Tibial artery (tissue), 4 donors: ENCODE data around the gene RAB3GAP2.
"Not testable (repeated sequence)": the region's sequence is repeated elsewhere in the genome, so short reads cannot be mapped to it uniquely, and the experiment has no call there.

Source experiments
- DNase-seq, 2 donors: peaks; one replicate each; pipeline ENCODE4 v3.0.0-alpha.2; 2019
- H3K27ac ChIP-seq, 2 donors: fragments of 200-600 bp; sonication (generic) in 1 of 2; 1 replicate in 1 of 2; 2 replicates in 1 of 2; pipeline ENCODE4 v1.5.1; 2018 to 2019; ENCODE audit warnings: mild to moderate bottlenecking in 1 of 2
- H3K27me3 ChIP-seq, 2 donors: fragments of 200-600 bp; sonication (generic) in 1 of 2; one replicate each; pipeline versions ENCODE4 v1.5.1 to v1.6.0; 2016 to 2019
- H3K36me3 ChIP-seq, 3 donors: fragments of 200-600 bp; sonication (generic) in 2 of 3; one replicate each; pipeline ENCODE4 v1.5.1; 2016 to 2019; ENCODE audit warnings: mild to moderate bottlenecking in 2 of 3
- H3K4me1 ChIP-seq, 4 donors: fragments of 200-600 bp; sonication (generic) in 2 of 4; 1 replicate in 3 of 4; 2 replicates in 1 of 4; pipeline ENCODE4 v1.5.1; 2016 to 2019
- H3K4me3 ChIP-seq, 2 donors: fragments of 200-600 bp; sonication (generic) in 1 of 2; 1 replicate in 1 of 2; 2 replicates in 1 of 2; pipeline ENCODE4 v1.5.1; 2018 to 2019; ENCODE audit warnings: mild to moderate bottlenecking in 2 of 2
- H3K9me3 ChIP-seq, 3 donors: fragments of 200-600 bp; sonication (generic) in 1 of 3; one replicate each; pipeline ENCODE4 v1.5.1; 2016 to 2019
- intact Hi-C: fragments of 100-400 bp; cut with DNase I; formaldehyde crosslinking; loops from one replicate; pipeline ENCODE4 v1.15.0; 2023; ENCODE audit warnings: low total_unique reads
- TF ChIP-seq, protein P1 (sequence below), 2 experiments: fragments of 200-600 bp in 1 of 2; fragments of 450-650 bp in 1 of 2; IDR thresholded peaks; one replicate each; pipeline ENCODE4 v1.5.1; 2017 to 2019; ENCODE audit warnings: antibody characterized with exemption in 2 of 2, mild to moderate bottlenecking in 1 of 2, moderate library complexity in 1 of 2

Gene RAB3GAP2

DNA sequence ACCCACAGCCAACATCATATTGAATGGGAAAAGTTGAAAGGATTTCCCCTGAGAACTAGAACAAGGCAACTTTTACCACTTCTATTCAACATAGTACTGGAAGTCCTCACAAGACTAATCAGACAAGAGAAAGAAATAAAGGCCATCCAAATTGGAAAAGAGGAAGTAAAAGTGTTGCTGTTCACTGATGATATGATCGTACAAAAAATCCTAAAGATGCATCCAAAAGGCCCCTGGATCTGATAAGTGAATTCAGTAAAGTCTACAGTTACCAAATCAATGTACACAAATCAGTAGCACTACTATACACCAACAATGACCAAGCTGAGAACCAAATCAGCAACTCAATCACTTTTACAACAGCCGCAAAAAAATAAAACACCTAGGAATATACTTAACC is 28.3 kb downstream of the RAB3GAP2 start:
- Histone ChIP-seq H3K27me3 (no peaks in the 10 kb centered on the region), H3K27ac (no peak overlapping the region), H3K4me3 (no peak overlapping the region), H3K36me3 (peaks cover 4 to 6% (median 5%) of the 10 kb centered on the region in 3 donors), H3K9me3 (peaks cover 0 to 2% (median 0%) of the 10 kb centered on the region in 3 donors), H3K4me1 (peaks cover 0 to 26% (median 5%) of the 10 kb centered on the region in 4 donors)
- intact Hi-C loops = no loop called here
- DNase-seq = no peak
- TF ChIP-seq, protein P1, sequence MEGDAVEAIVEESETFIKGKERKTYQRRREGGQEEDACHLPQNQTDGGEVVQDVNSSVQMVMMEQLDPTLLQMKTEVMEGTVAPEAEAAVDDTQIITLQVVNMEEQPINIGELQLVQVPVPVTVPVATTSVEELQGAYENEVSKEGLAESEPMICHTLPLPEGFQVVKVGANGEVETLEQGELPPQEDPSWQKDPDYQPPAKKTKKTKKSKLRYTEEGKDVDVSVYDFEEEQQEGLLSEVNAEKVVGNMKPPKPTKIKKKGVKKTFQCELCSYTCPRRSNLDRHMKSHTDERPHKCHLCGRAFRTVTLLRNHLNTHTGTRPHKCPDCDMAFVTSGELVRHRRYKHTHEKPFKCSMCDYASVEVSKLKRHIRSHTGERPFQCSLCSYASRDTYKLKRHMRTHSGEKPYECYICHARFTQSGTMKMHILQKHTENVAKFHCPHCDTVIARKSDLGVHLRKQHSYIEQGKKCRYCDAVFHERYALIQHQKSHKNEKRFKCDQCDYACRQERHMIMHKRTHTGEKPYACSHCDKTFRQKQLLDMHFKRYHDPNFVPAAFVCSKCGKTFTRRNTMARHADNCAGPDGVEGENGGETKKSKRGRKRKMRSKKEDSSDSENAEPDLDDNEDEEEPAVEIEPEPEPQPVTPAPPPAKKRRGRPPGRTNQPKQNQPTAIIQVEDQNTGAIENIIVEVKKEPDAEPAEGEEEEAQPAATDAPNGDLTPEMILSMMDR (IDR thresholded peaks at IDR 0.05) = no peak

DNA sequence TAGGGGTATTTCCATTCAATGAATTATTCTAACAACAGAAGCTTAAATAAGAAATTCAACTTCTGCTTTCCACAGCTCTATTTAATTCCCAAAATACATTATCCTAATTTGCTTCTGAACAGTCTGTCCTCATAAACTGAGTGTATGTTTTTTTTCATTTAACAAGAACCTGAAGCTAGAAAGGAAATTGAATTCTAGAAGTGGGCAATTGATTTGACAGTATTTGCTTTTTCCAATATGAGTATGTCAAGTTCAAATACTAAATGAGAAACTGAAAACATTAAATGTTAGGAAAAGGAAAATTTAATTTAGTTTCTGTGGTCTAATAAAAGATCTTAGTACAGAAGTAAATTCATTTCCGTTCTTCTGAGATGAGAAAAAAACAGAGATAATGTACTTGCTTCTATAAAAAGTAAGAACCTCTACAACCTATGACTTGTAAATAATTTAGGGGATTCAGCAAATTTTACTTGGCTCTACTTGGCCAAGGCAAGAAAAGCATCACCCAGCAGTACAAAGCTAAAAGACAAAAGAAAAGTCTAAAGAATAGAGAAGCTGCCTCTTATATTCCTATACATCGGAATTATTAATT is 31.1 kb downstream of the RAB3GAP2 start:
- intact Hi-C loops = no loop called here
- DNase-seq = no peak
- no peaks in the 10 kb centered on the region for H3K27me3 ChIP-seq
- H3K9me3 ChIP-seq = no peaks in the 10 kb centered on the region
- no peak overlapping the region for H3K4me3 ChIP-seq
- H3K27ac ChIP-seq = no peak overlapping the region
- TF ChIP-seq, protein P1 (IDR thresholded peaks at IDR 0.05) = no peak
- H3K4me1 ChIP-seq = peaks cover 0 to 26% (median 5%) of the 10 kb centered on the region in 4 donors
- no peaks in the 10 kb centered on the region for H3K36me3 ChIP-seq

DNA sequence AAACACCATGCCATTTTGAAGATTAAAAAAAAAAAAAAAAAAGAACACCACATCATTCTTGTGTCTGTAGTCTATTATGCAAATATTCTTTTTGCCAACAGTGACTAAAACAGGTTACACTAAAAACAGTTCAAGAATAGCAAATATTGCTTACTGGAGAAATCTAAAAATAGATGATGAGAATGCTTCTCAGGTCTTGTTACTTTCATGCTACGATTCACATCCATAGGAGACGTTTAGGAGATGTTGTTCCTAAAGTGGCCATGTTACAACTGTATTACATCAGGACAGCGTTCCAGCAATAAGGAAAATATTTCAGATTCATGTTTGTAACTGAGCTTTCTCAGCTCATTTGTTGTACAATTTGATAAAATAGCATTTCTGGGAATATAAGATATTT is 32.3 kb downstream of the RAB3GAP2 start:
- Histone ChIP-seq H3K4me1 (peaks cover 0 to 31% (median 5%) of the 10 kb centered on the region in 4 donors), H3K4me3 (no peak overlapping the region), H3K9me3 (no peaks in the 10 kb centered on the region), H3K36me3 (no peaks in the 10 kb centered on the region), H3K27me3 (no peaks in the 10 kb centered on the region), H3K27ac (no peak overlapping the region)
- TF ChIP-seq, protein P1 (IDR thresholded peaks at IDR 0.05) = no peak
- intact Hi-C loops = no loop called here
- DNase-seq = no peak

DNA sequence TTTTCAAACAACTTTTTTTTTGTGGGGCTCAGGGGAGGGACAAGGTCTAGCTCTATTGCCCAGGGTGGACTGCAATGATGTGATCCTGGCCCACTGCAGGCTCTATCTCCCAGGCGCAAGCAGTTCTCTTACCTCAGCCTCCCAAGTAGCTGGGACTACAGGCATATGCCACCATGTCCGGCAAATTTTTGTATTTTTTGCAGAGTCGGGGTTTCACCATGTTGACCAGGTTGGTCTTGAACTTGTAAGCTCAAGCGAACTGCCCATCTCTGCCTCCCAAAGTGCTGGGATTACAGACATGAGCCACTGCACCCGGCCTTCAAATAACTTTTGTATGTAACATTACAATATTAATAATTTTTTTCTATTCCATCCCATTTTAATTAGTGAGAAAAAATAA is 33.0 kb downstream of the RAB3GAP2 start:
- no peaks in the 10 kb centered on the region for H3K36me3 ChIP-seq
- intact Hi-C loops = no loop called here
- no peak for DNase-seq
- H3K9me3 ChIP-seq = no peaks in the 10 kb centered on the region
- H3K4me3 ChIP-seq = no peak overlapping the region
- no peak overlapping the region for H3K27ac ChIP-seq
- TF ChIP-seq, protein P1 (IDR thresholded peaks at IDR 0.05) = no peak
- H3K27me3 ChIP-seq = no peaks in the 10 kb centered on the region
- peaks cover 0 to 31% (median 5%) of the 10 kb centered on the region in 4 donors for H3K4me1 ChIP-seq

DNA sequence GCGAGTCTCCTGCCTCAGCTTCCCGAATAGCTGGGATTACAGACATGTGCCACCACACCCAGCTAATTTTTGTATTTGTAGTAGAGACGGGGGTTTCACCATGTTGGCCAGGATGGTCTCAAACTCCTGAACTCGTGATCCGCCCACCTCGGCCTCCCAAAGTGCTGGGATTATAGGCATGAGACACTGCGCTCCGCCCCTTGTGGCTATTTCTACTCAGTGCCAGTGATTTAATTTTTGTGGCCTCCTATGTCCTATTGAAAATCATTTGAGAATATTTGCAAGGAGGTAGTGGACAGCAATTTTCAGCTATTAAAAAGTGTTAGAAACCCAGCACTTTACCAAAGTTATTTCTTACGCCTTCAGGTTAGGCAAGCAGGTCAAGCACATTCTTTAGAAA is 36.0 kb downstream of the RAB3GAP2 start:
- H3K27me3 ChIP-seq, intact Hi-C loops, H3K27ac ChIP-seq, H3K9me3 ChIP-seq, H3K4me3 ChIP-seq, DNase-seq: not testable (repeated sequence)
- Histone ChIP-seq H3K36me3 (peaks cover 0 to 14% (median 5%) of the 10 kb centered on the region in 3 donors), H3K4me1 (peaks cover 0 to 22% (median 5%) of the 10 kb centered on the region in 4 donors)

DNA sequence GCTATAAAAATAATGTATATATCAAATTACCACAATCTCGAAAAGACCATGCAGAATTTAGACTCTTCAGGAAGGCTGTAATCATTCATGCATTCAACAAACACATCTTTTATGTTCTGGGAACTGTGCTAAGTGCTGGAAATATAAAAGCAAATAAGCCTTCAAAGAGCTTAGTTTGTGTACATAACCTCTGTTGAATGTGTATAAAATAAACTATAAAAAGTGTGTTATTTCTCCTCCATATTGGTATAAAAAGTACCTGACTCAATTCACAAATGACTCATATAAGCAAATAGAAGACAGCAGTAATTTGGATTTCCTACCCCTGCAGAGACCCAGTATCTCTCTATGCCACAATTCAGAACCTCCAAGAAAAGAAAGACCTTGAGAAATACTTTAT is 36.8 kb downstream of the RAB3GAP2 start:
- intact Hi-C loops = no loop called here
- no peak for DNase-seq

More for the DNA sequence above, 36.8 kb downstream of the RAB3GAP2 start:
- Histone ChIP-seq H3K27me3 (no peaks in the 10 kb centered on the region), H3K27ac (no peak overlapping the region), H3K9me3 (no peaks in the 10 kb centered on the region), H3K36me3 (peaks cover 1 to 19% (median 5%) of the 10 kb centered on the region in 3 donors), H3K4me3 (no peak overlapping the region), H3K4me1 (peaks cover 0 to 14% (median 4%) of the 10 kb centered on the region in 4 donors)
- TF ChIP-seq, protein P1 (IDR thresholded peaks at IDR 0.05) = no peak
